Measurements from ENCODE around the gene C6orf47. TPM values are rescaled to one million over a fixed set of nuclear protein-coding genes. Genes with fewer than 3 reads are reported as not detected.
A peak's percentile ranks its signal among the peaks of the same experiment; 100 is the strongest.

The C6orf47 gene
- total RNA-seq, 1 donor, result 20.7 TPM

DNA sequence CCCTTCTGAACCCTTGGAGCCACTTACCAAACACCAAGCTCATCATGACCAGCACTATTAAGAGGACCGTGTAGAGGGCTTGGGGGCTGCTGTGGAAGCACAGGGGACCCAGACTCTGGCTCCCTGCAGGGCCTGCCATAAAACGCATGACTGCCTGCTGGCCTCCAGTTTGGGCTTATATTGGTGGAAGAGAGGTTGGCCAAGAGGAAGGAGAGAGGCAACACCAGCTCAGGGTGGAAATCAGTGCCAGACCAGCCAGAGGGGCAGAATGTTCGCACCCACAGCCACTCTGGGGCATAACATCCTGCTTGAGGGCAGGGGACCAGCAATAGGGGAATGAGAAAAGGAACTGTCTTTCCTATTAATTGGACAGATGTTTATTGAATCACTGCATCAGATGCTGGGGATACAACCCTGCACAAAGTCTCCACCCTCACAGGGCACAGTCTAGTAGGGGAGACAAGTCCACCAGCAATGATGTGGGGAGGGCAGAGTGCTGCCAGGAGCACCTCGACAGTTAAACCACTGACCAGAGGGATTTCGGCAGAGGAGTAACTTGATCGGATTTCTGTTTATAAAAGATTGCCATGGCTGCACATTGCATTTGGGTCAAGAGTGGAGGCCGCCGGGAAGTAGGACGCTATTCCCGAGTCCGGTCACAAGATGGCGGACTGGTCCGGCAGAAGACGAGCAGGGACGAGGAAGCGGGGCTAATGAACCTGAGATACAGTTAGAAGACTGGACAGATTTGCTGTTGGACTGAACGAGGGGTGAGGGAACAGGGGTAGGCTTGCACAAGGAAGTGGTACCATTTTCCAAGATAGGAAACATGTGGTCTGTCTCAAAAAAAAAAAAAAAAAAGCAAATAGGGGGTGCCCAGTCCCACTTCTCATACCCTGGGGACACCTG lies 19.9 kb upstream of the C6orf47 start, which contains the start of gene LY6G5C:
Gene LY6G5C, minus strand, starts transcription at position 842 of the 909 bp plus-strand sequence. Its CDS starts 694 bp downstream, at position 148.
- DNase-seq (ENCODE audit: low read depth), result peak; percentile 92
- TF ChIP-seq CTCF (IDR thresholded peaks at IDR 0.05; ENCODE audit: insufficient read depth, low read depth, low read length), result peak; percentile 60
- peak within 1 kb of the TSS; percentile 62 for H3K4me3 ChIP-seq (ENCODE audit: low read depth, low read length)

DNA sequence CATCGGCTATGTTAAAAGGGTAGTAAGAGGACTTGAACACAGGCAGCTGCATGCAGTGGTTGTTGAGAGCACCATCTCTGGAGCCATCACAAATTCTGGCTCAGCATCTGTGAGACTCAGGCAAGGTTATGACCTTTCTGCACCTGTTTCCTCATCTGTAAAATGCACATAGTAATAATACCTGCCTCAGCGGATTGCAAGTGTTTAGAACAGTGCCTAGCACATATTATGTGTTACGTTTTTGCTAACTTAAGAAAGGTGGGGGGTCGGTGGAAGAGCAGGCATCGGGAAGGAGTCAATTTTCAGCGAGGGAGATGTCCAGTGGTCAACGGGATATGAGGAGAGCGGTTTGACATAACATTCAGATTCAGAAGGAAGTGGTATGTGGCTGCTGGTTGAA lies 17.4 kb upstream of the C6orf47 start:
- TF ChIP-seq CTCF (IDR thresholded peaks at IDR 0.05; ENCODE audit: insufficient read depth, low read depth, low read length), result no peak
- no peak for DNase-seq (ENCODE audit: low read depth)
- H3K4me3 ChIP-seq (ENCODE audit: low read depth, low read length), result no peak overlapping the region

DNA sequence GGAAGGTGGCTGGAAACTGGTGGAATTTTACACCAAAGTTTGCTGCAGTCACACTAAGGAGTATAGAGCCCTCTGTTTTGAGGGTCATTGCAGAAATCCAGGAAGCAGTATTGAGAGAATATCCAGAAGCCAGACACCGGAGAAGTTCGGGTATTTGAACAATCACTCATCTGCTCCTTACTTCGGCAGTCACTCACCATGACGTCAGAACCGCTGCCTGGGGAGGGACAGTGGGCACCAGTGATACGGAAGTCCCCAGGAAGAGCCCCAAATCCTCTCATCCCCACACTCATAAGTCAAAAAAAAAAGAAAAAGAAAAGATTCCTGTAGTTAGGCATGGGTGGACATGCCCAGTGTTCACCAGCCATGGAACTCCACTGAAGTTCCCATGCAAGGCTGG lies 16.3 kb upstream of the C6orf47 start:
- no peak for TF ChIP-seq CTCF (IDR thresholded peaks at IDR 0.05; ENCODE audit: insufficient read depth, low read depth, low read length)
- no peak for DNase-seq (ENCODE audit: low read depth)
- H3K4me3 ChIP-seq (ENCODE audit: low read depth, low read length), result no peak overlapping the region

- no peak for DNase-seq (ENCODE audit: low read depth)
- TF ChIP-seq CTCF (IDR thresholded peaks at IDR 0.05; ENCODE audit: insufficient read depth, low read depth, low read length), result no peak
- H3K4me3 ChIP-seq (ENCODE audit: low read depth, low read length), result no peak overlapping the region
These were observed 15.8 kb upstream of the C6orf47 start for GRCh38 chr6:31676322-31676903.

DNA sequence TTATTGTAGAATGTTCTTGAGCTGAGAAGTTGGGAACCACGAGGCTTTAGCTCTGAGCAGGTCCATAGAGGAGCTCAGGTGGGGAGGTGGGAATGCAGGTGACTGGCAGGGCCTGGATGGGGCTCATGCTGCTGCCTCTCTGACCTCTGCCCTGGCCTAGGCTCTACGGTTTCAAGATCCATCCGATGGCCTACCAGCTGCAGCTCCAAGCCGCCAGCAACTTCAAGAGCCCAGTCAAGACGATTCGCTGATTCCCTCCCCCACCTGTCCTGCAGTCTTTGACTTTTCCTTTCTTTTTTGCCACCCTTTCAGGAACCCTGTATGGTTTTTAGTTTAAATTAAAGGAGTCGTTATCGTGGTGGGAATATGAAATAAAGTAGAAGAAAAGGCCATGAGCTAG lies 9.1 kb upstream of the C6orf47 start, which contains the start of gene LY6G5B:
Gene LY6G5B, plus strand, starts transcription at position 301 of the 400 bp plus-strand sequence. CDS start 975 bp downstream, outside the sequence.
- no peak within 1 kb of the TSS for H3K4me3 ChIP-seq (ENCODE audit: low read depth, low read length)
- no peak for DNase-seq (ENCODE audit: low read depth)
- no peak for TF ChIP-seq CTCF (IDR thresholded peaks at IDR 0.05; ENCODE audit: insufficient read depth, low read depth, low read length)

DNA sequence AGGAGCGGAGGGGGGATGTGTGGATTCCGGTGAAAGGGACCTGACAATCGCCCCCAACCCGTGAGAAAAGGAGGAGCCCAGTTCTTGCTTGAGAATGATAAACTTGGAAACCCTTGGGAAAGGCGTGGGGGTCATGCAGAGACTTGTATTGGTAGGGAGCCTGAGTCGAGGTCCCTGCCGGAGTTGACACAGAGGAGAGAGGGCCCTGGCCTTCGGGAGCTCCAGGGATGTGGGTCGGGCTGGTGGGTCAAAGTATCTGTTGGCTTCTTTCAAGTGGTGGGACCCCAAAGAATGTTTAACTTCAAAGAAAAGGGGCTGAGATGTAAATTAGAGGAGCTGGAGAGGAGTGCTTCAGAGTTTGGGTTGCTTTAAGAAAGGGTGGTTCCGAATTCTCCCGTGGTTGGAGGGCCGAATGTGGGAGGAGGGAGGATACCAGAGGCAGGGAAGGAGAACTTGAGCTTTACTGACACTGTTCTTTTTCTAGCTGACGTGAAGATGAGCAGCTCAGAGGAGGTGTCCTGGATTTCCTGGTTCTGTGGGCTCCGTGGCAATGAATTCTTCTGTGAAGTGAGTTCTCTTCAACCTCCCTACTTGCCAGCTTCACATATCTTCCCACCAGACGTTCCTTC lies 5.9 kb upstream of the C6orf47 start:
- TF ChIP-seq CTCF (IDR thresholded peaks at IDR 0.05; ENCODE audit: insufficient read depth, low read depth, low read length), result no peak
- peak overlapping the region; percentile 96 for H3K4me3 ChIP-seq (ENCODE audit: low read depth, low read length)
- no peak for DNase-seq (ENCODE audit: low read depth)

Data from fibroblast of villous mesenchyme (primary cell).